GM19043 (cell line): ENCODE results near the gene CORO7.
"Not testable (repeated sequence)": the region's sequence is repeated elsewhere in the genome, so short reads cannot be mapped to it uniquely, and the experiment has no call there.

Experiments used
- ATAC-seq: cut with Tn5 transposase; IDR thresholded peaks from one replicate; pipeline ENCODE4 v1.9.1; 2021; ENCODE audit warnings: low read depth; ENCODE audit not compliant: unreplicated experiment

The CORO7 gene

DNA sequence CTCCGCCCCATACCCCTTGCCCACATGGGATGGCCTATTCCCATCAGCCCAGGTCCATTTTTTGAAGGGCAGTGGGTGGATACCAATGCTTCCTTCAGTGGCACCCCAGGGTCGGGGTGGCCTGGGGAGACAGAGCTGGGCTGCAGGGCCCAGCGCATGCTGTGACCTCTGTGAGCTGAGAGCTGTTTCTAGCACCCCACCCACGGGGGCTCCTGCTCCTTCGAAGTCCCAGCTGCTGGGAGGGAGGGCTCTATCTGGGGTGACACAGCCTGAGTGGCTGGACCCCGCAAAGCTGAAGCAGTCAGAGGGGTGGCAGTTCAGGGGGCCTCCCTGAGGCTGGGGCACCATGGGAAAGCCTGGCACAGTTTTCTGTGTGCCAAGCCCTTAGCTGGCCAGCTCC is 76.0 kb downstream of the CORO7 start:
- no peak for ATAC-seq

DNA sequence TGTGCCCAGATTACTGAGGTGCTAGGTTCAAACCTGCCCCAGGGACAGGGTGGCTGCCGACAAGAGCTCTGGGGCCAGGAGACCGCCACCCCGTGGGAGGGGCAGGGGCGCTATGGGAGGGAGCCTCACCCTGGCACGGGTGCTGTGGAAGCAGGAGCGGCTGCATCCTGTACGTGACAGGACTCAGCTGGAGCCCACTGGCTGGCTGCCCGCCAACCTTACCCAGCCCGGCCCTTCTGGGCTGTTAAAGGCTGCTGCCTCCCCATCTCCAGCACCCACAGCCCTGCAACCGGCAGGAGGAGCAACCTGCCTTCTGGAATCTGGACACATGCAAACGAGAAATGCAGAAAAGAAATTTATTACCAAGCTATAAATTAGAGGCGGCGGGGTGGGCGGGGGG is 76.5 kb downstream of the CORO7 start:
- ATAC-seq, result no peak

DNA sequence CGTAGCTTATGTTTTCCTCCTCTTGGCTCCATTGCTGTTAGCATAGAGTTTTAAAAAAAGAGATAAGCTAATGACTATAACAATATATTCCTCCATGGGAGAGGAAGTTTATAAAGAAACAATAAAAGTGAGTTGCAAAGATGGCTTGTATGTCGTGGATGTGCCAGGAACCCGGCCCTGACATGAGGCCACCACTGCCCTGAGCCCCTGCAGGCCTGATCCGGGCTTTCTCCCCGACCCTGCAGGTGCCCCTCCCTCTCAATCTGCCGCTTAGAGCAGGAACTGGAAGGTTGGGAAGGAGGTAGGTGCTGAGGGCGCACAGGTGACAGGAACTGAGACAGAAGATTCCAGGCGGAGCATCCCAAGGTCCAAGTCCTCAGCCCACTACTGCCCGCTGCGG is 76.9 kb downstream of the CORO7 start:
- no peak for ATAC-seq

DNA sequence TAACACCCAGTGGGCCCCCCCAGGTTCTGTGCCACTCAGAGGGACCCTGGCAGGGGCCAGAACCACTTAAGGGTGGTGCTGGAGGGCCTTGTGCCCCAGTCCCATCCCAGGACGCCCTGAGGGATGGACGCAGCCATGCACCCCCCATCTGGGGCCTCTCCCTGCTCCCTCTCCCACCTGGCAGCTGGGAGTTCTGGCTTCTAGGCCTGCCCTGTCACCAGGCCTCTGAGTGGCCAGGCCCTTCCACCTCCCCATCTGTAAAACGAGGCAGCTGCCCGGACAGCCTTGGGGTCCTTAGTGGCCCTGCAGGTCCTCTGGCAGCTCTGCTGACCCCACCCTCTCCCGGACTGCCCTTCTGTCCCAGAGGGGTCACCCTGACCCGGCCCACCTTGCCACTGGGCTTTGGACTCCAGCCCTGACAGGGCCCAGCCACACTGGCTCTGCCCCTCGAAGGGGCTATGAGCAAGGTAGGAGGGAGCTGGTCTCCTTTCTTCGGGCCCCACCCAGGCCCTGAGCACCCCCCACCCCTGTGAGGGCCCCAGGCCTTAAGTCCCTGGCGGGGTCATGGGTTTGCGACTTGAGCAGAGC is 77.6 kb downstream of the CORO7 start:
- ATAC-seq, result no peak

DNA sequence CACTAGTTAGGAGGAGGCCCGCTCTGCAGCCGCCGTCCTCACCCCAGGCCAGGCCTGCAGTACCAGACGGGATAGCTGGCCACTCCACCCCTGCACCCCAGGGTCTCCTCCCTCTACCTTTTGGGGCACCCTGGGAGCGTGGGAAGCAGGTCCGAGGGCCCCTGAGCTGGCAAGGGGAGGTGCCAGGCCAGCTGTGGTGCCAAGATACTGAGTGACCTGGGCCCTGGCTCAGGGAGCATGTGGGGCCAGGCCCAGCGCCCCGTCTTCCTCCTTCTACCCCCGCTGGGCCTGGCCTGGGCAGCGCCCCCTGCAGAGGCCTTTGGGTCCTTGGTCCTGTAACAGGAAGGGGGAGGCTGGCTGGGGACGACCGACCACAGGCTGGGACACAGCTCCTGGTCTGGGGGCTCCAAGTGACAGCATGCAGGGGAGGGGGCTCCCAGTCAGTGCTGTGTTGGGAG is 78.2 kb downstream of the CORO7 start:
- no peak for ATAC-seq

DNA sequence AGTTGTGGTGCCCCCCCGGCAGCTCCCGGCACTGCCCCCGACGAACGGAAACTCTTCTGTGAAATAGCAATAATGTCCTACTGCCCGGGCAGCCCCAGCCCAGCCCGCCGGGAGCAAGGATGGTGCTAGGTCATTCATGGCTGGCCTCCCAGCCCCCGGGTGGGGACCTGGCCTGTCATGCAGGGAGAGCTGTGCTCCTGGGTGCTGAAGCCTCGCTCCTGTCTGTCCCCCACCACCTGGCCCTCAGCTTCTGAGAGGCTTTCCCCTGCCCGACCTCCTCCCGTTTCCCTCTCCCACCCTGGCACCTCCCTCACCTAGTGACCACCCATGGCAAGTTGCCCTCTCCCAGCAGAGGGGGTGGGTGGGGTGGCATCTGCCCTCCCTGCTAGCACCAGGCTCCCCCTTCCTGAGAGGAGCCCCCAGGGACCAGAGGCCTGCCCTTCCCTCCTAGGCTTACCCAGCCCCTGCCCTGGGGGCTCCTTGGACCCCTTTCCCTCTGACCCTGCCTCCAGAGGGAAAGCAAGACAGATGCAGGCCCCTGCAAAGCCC is 78.8 kb downstream of the CORO7 start:
- no peak for ATAC-seq

DNA sequence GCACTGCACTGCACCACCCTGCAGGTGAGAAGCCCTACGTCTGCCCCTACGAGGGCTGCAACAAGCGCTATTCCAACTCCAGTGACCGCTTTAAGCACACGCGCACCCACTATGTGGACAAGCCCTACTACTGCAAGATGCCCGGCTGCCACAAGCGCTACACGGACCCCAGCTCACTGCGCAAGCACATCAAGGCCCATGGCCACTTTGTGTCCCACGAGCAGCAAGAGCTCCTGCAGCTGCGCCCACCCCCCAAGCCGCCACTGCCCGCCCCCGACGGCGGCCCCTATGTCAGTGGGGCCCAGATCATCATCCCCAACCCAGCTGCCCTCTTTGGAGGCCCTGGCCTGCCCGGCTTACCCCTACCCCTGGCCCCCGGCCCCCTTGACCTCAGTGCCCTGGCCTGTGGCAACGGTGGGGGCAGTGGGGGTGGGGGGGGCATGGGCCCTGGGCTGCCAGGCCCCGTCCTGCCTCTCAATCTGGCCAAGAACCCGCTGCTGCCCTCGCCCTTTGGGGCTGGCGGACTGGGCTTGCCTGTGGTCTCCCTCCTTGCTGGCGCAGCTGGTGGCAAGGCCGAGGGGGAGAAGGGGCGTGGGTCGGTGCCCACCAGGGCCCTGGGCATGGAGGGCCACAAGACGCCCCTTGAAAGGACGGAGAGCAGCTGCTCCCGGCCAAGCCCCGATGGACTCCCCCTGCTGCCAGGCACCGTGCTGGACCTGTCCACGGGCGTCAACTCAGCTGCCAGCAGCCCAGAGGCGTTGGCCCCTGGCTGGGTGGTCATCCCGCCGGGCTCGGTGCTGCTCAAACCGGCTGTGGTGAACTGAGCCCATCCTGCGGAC is 79.5 kb downstream of the CORO7 start:
- ATAC-seq, result no peak

DNA sequence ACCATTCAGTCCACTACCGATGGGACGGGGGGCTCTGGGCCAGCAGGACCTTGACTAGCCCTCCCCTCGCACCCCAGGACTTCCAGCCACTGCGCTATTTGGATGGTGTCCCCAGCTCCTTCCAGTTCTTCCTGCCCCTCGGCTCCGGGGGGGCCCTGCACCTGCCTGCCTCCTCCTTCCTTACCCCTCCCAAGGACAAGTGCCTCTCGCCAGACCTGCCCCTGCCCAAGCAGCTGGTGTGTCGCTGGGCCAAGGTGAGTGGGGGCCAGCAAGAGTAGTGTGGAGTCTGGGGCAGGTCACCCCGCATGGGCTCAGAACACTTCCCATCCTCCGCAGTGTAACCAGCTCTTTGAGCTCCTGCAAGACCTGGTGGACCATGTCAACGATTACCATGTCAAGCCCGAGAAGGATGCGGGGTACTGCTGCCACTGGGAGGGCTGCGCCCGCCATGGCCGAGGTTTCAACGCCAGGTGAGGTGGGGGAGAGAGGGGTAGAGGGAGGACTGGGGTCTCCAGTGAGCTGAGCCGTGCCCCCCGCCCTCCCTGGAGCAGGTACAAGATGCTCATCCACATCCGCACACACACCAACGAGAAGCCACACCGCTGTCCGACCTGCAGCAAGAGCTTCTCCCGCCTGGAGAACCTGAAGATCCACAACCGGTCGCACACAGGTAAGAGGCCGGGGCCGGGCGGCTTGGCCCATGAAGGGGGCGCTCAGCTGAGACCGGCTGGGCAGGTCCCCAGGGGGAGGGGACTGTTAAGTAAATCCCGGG is 81.5 kb downstream of the CORO7 start:
- no peak for ATAC-seq

DNA sequence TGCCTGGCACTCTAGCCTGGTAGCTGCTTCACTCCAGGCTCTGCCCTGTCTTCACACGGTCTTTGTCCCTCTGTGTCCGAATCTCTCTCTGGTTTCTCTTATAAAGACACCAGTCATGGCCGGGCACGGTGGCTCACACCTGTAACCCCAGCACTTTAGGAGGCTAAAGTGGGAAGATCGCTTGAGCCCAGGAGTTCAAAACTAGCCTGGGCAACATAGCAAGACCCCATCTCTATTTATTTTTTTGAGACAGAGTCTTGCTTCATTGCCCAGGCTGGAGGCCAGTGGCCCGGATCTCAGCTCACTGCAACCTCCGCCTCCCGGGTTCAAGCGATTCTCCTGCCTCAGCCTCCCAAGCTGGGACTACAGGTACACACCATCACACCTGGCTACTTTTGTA is 82.7 kb downstream of the CORO7 start:
- not testable (repeated sequence) for ATAC-seq

DNA sequence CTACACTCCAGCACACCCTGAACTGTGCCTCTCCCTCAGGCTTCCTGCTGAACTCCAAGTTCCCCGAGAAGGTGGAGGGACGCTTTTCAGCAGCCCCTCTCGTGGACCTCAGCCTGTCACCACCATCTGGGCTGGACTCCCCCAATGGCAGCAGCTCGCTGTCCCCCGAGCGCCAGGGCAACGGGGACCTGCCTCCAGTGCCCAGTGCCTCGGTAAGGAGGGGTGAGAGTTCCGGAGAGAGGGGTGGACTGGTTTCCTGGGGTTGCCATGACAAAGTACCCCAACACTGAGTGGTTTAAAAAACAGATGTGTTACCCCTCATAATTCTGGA is 83.1 kb downstream of the CORO7 start:
- no peak for ATAC-seq

DNA sequence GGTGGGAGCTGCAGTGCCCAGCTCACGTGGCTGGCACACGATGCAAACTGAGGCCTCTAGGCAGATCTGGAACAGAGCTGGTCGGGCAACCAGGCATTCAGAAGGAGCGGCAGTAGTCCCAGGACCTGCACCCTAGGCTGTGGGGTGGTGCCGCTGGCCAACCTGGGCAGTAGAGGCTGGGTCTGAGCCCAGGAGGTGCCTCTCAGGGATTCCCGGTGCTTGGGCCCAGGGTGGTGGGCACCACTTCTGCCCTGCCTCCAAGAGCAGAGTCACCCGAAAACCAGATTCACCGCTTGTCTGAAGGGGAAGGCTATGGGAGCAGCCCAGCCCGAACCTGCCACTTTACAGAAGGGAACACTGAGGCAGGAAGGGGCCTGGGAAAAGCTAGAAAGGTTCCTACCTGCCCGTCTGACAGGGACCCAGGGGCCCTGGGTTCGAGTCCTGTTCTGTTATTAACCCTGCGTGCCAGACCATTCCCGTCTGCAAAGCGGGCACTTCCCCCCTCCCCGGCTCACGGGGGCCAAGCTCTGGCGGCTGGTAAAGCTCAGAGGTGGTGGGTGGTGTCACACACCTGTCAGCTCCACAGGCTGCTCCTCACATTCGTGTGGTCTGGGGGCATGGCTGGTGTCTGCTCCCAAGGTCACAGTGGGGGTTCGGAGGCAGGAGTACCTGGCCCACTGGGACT is 83.6 kb downstream of the CORO7 start:
- ATAC-seq, result no peak

DNA sequence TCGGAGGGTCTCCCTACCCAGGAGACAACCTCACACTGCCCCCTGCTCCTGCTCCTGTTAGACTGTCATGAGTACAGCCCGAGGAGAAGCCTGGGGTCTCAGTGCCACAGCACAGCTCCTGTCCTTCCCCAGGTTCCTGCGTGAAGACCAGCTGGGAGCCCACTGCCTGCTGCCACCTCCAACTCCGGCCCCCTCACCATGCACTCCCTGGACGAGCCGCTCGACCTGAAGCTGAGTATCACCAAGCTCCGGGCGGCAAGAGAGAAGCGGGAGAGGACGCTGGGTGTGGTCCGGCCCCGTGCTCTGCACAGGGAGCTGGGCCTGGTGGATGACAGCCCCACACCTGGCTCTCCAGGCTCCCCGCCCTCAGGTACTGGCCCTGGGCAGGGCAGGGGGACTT is 84.3 kb downstream of the CORO7 start:
- ATAC-seq, result no peak

DNA sequence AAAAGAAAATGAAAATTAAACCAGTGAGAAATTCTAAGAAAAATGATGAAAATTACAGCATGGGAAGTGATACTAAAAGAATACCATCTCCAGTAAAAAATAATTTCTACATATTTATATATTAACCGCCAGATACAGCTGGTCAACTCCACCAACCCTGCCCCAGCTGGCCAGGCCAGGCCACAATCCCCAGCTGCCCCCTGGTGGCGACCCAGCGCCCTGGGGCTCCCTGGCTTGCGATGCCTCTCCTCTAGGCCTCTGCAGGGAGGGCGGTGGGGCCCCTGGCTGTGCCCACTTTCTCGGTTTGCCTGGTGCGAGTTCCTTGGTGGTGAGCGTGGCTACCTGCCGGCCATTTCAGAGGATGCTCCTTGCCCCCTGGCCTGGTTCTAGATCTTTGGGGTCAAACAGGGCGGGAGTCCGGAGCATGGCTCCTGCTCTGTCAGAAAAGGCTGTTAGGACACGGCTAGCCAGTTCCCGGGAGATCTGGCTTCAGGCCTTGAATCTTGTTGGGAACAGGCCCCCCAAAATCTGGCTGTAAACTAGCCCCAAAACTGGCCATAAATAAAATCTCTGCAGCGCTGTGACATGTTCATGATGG is 86.0 kb downstream of the CORO7 start:
- ATAC-seq, result no peak

DNA sequence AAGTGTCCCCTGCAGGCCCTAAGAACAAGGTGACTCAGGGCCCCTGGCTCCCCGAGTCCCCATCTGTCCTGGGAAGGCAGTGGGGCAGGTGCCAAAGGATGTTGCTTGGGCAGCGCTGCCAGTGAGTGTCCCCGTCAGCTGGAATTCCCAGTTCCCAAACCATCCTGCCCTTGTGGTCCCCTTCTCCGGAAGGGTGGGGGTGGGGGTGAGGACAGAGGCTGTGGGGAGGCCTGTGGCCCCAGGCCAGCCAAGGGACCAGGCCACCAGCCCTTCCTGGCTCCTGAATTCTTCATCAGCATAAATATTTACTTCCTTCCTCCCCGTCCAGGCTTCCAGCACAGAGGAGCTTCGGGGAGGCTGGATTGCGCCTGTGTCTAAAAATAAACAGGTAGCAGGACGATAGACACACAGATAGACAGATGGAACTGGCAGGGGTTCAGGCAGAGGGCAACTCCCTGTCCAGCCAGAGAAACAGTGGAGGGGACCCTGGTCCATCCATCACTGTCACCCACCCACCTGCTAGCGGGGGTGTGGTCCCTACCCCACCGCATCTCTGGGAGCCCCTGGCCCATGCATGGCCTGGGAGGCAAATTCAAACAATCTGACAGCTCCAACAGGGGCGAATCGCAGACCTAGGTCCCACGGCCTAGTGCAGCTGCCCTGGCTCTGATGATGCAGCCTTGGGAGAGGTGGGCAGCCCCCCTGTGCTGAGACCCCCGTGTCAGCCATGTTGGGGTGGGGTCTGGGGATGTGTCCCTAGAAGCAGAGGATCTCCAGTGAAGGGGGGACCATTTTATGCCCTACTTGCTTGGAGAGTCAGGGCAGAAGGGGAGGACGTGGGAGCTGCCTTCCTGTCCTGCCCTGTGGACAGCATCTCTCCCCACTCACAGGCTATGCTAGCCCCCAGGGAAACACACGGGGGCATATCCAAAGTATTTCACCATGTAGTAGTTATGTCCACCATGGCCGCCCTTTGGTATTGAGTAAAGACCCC is 87.3 kb downstream of the CORO7 start:
- no peak for ATAC-seq

DNA sequence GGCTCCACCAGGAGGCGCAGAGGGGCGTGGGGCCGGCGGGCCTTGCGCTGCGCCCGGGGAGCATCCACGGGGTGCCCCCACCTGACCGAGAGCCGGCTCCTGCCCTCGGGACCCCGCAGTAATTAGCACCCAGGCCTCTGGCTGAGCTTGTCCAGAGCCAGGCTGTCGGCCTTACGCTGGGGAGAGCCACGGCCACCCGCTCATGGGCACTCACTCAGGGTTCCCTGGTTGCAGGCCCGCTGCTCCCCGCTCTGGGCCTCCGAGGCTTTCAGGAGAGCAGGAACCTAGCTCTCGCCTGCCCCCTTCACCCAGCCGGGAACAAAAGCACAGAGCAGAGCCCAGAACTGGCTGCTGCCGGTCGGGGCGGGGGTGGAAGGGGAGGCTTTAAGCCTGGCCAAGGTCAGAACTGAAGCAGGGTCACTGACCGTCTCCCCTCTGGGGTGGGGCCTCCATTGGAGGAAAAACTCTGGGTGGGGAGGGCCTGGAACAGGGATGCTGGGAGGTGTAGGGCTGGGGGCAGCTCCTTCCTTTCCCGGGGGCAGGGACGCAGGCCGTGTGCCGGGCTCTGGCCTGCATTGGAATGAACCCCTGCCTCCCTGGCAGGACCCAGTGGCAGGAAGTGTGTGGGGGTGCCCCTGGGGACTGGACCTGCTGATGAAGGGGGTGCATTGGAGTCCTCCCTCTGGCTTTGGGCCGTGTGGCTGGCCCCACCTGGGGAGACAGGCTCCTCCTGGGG is 88.2 kb downstream of the CORO7 start:
- ATAC-seq, result no peak

DNA sequence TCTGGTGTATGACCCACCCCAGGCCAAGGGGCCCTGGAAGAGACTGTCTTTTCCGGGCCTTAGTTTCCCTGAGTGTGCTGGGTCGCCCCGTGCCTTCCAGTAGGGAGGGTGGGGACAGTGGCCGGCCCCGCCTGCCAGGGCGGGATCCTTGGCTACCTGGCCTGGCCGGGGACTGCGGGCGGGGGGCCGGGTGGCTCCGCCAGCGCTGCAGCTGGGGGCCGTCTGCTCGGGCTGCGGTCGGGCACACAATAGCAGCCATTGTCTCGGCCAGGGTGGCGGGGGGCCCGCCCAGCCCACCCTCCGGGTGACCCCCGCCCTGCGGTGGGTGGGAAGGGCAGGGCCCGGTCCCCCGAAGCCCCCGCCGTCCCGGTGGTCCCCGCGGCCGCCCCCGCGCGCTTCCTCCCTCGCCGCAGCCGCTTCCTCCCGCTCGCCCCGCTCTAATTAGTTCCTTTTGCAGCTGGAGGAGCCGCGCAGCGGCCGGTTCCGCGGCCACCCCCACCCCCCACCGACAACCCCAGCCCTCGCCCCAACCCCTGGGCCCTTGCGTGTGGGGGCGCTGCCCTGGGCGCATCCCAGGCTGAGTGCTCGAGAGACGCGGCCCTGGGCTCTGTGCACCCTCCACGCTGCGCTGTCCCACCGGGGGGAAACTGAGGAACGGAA is 88.9 kb downstream of the CORO7 start:
- no peak for ATAC-seq

DNA sequence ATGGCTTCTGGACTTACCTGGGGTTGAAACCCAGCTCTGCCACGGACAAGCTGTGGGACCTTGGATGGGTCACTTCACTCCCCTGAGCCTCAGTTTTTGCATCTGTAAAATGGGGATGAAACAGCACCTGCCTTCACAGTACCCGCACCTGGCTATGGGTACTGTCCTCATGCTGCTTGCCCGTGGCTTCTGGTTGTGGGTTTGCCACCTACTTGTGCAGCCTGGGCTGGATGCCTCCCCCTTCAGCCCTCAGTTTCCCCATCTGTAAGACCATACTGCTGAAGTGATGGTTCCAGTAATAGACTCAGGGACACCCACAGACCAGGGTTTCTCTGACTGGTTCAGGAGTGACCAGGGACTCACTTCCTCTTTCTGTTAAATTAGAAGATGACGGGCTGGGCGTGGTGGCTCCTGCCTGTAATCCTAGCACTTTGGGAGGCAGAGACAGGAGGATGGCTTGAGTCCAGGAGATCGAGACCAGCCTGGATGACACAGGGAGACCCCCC is 91.1 kb downstream of the CORO7 start:
- ATAC-seq, result no peak
